AG09309 (cell line): Measurements from ENCODE around the gene HAVCR2.
"Not testable (repeated sequence)": the region's sequence is repeated elsewhere in the genome, so short reads cannot be mapped to it uniquely, and the experiment has no call there.

ENCODE experiments used
- DNase-seq: peaks from one replicate; pipeline ENCODE4 v3.0.0-alpha.2; 2010; ENCODE audit warnings: low read depth
- H3K4me3 ChIP-seq: 2 replicates; pipeline ENCODE4 v1.5.1; 2011; ENCODE audit warnings: mild to moderate bottlenecking, low read depth, low read length, moderate library complexity; ENCODE audit not compliant: control insufficient read depth
- CTCF ChIP-seq: IDR thresholded peaks from 2 replicates; pipeline ENCODE4 v1.5.1; 2011; ENCODE audit warnings: mild to moderate bottlenecking, low read depth, low read length, inconsistent platforms; ENCODE audit not compliant: insufficient read depth, control insufficient read depth; ENCODE audit errors: missing control alignments

HAVCR2 gene

GRCh38 chr5:157050050-157050449, 58.8 kb downstream of the HAVCR2 start:
- TF ChIP-seq CTCF: no peak
- DNase-seq: no peak
- no peak overlapping the region for H3K4me3 ChIP-seq

- TF ChIP-seq CTCF: no peak
- DNase-seq: peak; percentile 3
- no peak overlapping the region for H3K4me3 ChIP-seq
These were observed 59.2 kb downstream of the HAVCR2 start for GRCh38 chr5:157049605-157050004.

- no peak overlapping the region for H3K4me3 ChIP-seq
- no peak for DNase-seq
- TF ChIP-seq CTCF: no peak
These were observed 60.9 kb downstream of the HAVCR2 start for GRCh38 chr5:157047898-157048297.

GRCh38 chr5:157047016-157047415, 61.8 kb downstream of the HAVCR2 start:
- not testable (repeated sequence) for H3K4me3 ChIP-seq, DNase-seq

- H3K4me3 ChIP-seq: no peak overlapping the region
- no peak for DNase-seq
- no peak for TF ChIP-seq CTCF
These were observed 62.8 kb downstream of the HAVCR2 start for GRCh38 chr5:157046041-157046440.

- DNase-seq: no peak
- H3K4me3 ChIP-seq: no peak overlapping the region
- no peak for TF ChIP-seq CTCF
These were observed 63.2 kb downstream of the HAVCR2 start for GRCh38 chr5:157045601-157046000.

GRCh38 chr5:157038568-157039187, 70.2 kb downstream of the HAVCR2 start:
- no peak overlapping the region for H3K4me3 ChIP-seq
- TF ChIP-seq CTCF: no peak
- DNase-seq: no peak
